Fibroblast of mammary gland (primary cell): ENCODE measurements around the gene CACNG4.

Experiments used
- DNase-seq: peaks from one replicate; pipeline ENCODE4 v3.0.0-alpha.2; 2010; ENCODE audit warnings: low read depth
- H3K4me3 ChIP-seq: 2 replicates; pipeline ENCODE4 v1.5.1; 2011; ENCODE audit warnings: low read depth, mild to moderate bottlenecking, low read length, moderate library complexity; ENCODE audit not compliant: control insufficient read depth
- CTCF ChIP-seq: conservative IDR thresholded peaks from 2 replicates; pipeline ENCODE4 v1.5.1; 2011; ENCODE audit warnings: low read depth, low read length, inconsistent platforms; ENCODE audit not compliant: control insufficient read depth, insufficient read depth

The CACNG4 gene

GRCh38 chr17:66986659-66987058 is 22.2 kb downstream of the CACNG4 start:
- H3K4me3 ChIP-seq: no peak overlapping the region
- TF ChIP-seq CTCF: no peak
- no peak for DNase-seq

DNA sequence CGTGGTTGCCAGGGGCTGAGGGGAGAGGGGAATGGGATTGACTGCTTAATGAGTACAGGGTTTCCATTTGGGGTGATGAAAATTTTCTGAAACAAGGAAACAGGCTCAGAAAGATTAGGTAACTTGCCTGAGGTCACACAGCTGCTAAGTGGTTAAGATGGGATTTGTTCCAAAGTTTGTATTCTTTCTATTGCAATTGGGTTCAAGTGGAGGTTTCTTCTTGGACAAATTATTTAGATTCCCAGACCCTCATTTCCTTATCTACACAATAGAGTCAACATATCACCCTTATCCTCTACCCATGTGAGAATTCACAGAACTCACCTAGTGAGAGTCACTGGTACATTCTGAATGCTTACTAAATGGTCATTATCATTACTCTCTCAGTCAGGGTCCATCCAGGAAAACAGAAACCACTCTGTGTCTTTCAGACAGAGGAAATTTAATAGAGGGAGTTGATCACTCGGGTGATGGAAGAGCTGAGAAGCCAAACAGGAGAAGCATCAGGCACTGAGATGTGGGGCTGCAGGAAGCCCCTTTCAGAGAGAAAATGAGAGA is 22.6 kb downstream of the CACNG4 start:
- no peak overlapping the region for H3K4me3 ChIP-seq
- no peak for DNase-seq
- no peak for TF ChIP-seq CTCF

- no peak for TF ChIP-seq CTCF
- no peak for DNase-seq
- no peak overlapping the region for H3K4me3 ChIP-seq
These were observed 23.7 kb downstream of the CACNG4 start for GRCh38 chr17:66988069-66988798.

- no peak for TF ChIP-seq CTCF
These were observed 24.6 kb downstream of the CACNG4 start for GRCh38 chr17:66989076-66989475.

GRCh38 chr17:66989579-66989978 is 25.1 kb downstream of the CACNG4 start:
- no peak for TF ChIP-seq CTCF
- DNase-seq: no peak
- no peak overlapping the region for H3K4me3 ChIP-seq

More at GRCh38 chr17:66989076-66989475, 24.6 kb downstream of the CACNG4 start:
- DNase-seq: no peak
- H3K4me3 ChIP-seq: no peak overlapping the region

- no peak for DNase-seq
- H3K4me3 ChIP-seq: no peak overlapping the region
- TF ChIP-seq CTCF: no peak
These were observed 25.5 kb downstream of the CACNG4 start for GRCh38 chr17:66990047-66990446.
